T-helper 1 cell (primary cell): Measurements from ENCODE around the gene MYH2.

Experiments
- DNase-seq, 5 donors: peaks; one replicate each; pipeline ENCODE4 v3.0.0-alpha.2; 2012 to 2020

The MYH2 gene

DNA sequence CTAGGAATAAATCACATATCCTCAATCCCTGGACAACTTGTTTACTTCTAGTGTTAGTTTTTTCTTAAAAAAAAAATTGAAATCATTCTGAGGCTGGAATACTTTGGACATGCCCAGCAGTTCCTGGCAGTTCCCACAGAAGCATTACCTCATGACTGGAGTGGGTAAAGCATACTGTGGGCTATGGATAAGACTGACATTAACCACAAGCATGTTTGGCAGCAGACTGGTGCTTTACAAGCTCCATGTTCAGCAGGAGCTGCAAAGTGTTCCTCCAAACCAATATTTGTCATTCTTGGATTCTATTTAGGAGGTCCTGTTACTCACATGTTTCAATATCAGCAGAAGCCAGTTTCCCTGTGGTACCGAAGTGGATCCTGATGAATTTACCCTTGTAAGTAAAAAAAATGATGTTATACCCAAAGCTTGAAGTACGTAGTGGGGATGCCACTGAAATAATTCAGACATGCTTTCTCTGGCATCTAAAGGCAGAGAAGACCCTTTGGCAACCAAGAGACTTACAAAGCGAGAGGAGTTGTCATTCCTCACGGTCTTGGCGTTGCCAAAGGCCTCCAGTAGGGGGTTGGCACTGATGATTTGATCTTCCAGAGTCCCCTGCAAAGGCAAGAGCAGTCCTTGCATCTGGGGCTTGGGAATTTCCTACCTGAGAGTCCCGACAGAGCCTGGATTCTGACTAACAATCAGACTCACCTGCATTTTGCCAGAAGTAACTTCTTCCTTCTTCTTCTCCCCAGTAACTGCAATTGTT is 36.0 kb downstream of the MYH2 start:
- DNase-seq: no peak

- DNase-seq: no peak
Measured at GRCh38 chr17:10512856-10513255, 36.6 kb downstream of the MYH2 start.

DNA sequence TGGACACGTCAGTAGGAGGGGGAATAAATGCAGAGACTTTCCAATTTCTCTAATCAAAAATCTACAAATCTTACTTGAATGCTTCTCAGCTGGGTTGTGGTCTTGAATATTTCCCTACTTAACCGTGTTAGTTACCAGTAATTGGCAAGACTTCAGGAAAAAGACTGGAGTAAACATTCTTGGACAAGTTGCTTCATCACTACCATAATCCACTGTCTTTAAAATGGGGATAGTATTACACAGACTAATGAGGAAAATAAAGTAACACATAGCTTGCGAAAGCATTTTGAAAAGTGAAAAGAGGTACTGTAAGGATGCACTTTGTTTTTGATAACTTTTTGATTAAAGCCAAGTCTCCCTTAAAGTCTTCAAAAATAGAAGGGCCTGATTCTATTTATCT is 49.5 kb downstream of the MYH2 start:
- no peak for DNase-seq

GRCh38 chr17:10492004-10492403 is 57.5 kb downstream of the MYH2 start:
- no peak for DNase-seq

- no peak for DNase-seq
Measured at GRCh38 chr17:10482252-10482651, 67.2 kb downstream of the MYH2 start.

DNA sequence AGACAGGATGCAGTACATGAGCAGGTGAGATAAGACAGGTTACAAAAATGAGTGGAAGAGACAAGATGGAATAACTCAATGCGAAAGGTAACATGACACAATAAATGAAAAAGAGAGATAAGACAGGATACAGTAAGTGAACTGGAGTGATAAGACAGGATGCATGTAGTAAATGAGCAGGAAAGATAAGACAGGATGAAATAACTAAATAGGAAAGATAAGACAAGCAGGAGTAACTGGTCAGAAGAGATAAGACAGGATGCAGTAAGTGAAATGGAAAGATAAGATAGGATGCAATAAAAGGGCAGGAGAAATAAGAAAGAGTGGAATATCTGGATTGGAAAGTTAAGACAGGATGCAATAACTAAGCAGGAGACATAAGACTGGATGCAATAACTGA is 71.8 kb downstream of the MYH2 start:
- DNase-seq: no peak

DNA sequence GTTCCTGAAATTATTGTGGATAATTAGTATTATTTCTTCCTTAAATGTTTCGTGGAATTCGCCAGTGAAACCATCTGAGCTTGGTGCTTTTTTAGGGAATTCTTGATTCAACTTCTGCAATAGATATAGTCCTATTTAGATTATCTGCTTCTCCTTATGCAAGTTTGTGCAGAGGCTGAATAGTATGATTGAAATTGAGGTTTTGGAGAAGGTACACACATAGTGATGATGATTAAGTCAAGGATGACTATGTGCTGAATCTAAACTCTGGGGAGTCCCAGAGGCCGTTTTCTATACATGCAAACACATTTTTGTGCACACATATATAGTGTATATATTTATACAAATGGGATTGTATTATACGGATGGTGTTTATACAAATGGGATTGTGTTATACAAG is 74.9 kb downstream of the MYH2 start:
- no peak for DNase-seq

GRCh38 chr17:10471858-10472257 is 77.6 kb downstream of the MYH2 start:
- no peak for DNase-seq
